D721Med (cell line): Measurements from ENCODE around the gene RNF32.
"Not testable (repeated sequence)": the region's sequence is repeated elsewhere in the genome, so short reads cannot be mapped to it uniquely, and the experiment has no call there.

Experiments used
- DNase-seq: peaks from one replicate; pipeline ENCODE4 v3.0.0; 2011; ENCODE audit warnings: low spot score; ENCODE audit not compliant: insufficient read length
- FAIRE-seq: peaks from 2 replicates; lab custom pipeline; 2011; peaks lifted over from hg19 to GRCh38; lab: Jason Lieb, UNC
- CTCF ChIP-seq: IDR thresholded peaks from 2 replicates; pipeline ENCODE4 v1.5.1; 2012; ENCODE audit warnings: mild to moderate bottlenecking, control low read depth; ENCODE audit not compliant: insufficient read depth; ENCODE audit errors: missing control alignments

The RNF32 gene

GRCh38 chr7:156691764-156692163, 51.2 kb downstream of the RNF32 start:
- DNase-seq (no peak), FAIRE-seq (no peak)
- TF ChIP-seq CTCF, result no peak

- FAIRE-seq (no peak), DNase-seq (no peak)
- no peak for TF ChIP-seq CTCF
Observed at GRCh38 chr7:156692849-156693248, 52.3 kb downstream of the RNF32 start.

- DNase-seq, result no peak
- TF ChIP-seq CTCF, result no peak
- no peak for FAIRE-seq
Observed at GRCh38 chr7:156693627-156694026, 53.1 kb downstream of the RNF32 start.

- DNase-seq, FAIRE-seq: not testable (repeated sequence)
Observed at GRCh38 chr7:156697283-156697682, 56.7 kb downstream of the RNF32 start.

- FAIRE-seq, result not testable (repeated sequence)
Observed at GRCh38 chr7:156698512-156698911, 57.9 kb downstream of the RNF32 start.

GRCh38 chr7:156701787-156702186, 61.2 kb downstream of the RNF32 start:
- not testable (repeated sequence) for FAIRE-seq

More at GRCh38 chr7:156698512-156698911, 57.9 kb downstream of the RNF32 start:
- DNase-seq, result not testable (repeated sequence)

GRCh38 chr7:156702399-156702798, 61.8 kb downstream of the RNF32 start:
- no peak for FAIRE-seq
- DNase-seq, result no peak
- TF ChIP-seq CTCF, result no peak

More at GRCh38 chr7:156701787-156702186, 61.2 kb downstream of the RNF32 start:
- DNase-seq, result not testable (repeated sequence)

GRCh38 chr7:156703209-156703608, 62.6 kb downstream of the RNF32 start:
- FAIRE-seq (no peak), DNase-seq (no peak)
- TF ChIP-seq CTCF, result no peak

GRCh38 chr7:156703773-156704482, 63.4 kb downstream of the RNF32 start:
- FAIRE-seq (no peak), DNase-seq (no peak)
- no peak for TF ChIP-seq CTCF
